HL-60/S4 treated with phorbol 12-myristate 13-acetate at 8.2 ng/mL for 4 days and 3 days (cell line): ENCODE measurements around the gene REV1.
"Not testable (repeated sequence)": the region's sequence is repeated elsewhere in the genome, so short reads cannot be mapped to it uniquely, and the experiment has no call there.

ENCODE experiments used
- in situ Hi-C: fragments of 300-500 bp; cut with MboI; formaldehyde crosslinking; loops from 2 replicates; pipeline ENCODE4 v1.15.0; 2022; ENCODE audit warnings: low sequenced_read_pairs

REV1 gene

GRCh38 chr2:99365661-99366060 is 124.2 kb downstream of the REV1 start:
- in situ Hi-C loops = no loop called here

GRCh38 chr2:99356853-99357252 is 133.0 kb downstream of the REV1 start:
- in situ Hi-C loops = no loop called here

- in situ Hi-C loops = not testable (repeated sequence)
These were observed 135.0 kb downstream of the REV1 start for GRCh38 chr2:99354825-99355224.

GRCh38 chr2:99354070-99354469 is 135.7 kb downstream of the REV1 start:
- in situ Hi-C loops = no loop called here
